IMR-90 (cell line): ENCODE results near the gene MESP2. TPM values are rescaled to one million over a fixed set of nuclear protein-coding genes. Genes with fewer than 3 reads are reported as not detected.

Experiments used
- ATAC-seq: fragments of 200-7000 bp; cut with Tn5 transposase; 2 replicates; pipeline ENCODE4 v1.9.1; 2020; ENCODE audit warnings: low read depth, mild to moderate bottlenecking, moderate library complexity
- BruUV-seq: library from RNA; stranded (reverse); fragments of 400-500 nt; replicated peaks from 2 replicates; lab custom pipeline; 2021; lab: Mats Ljungman, UMichigan
- CTCF ChIA-PET: fragments of 300-600 bp; formaldehyde crosslinking; extraction: SDS; loops from one replicate; lab custom pipeline; 2021; ENCODE audit warnings: antibody characterized with exemption; lab: Yijun Ruan, JAX
- POLR2A ChIA-PET: fragments of 300-600 bp; sonication (Branson Sonifier 250); formaldehyde crosslinking; loops from one replicate; lab custom pipeline; 2022; ENCODE audit warnings: antibody characterized with exemption; ENCODE audit not compliant: unreplicated experiment; lab: Charles Lee
- DNase-seq: peaks from one replicate; pipeline ENCODE4 v3.0.0; 2013
- H2AFZ ChIP-seq: replicated peaks from 2 replicates; pipeline ENCODE3; 2013; ENCODE audit warnings: low read length, mild to moderate bottlenecking; ENCODE audit not compliant: poor library complexity
- H2AK5ac ChIP-seq: 2 replicates; pipeline ENCODE4 v1.6.1; 2013; ENCODE audit warnings: low read depth, low read length, inconsistent platforms
- H2AK9ac ChIP-seq: replicated peaks from 2 replicates; pipeline ENCODE3; 2013; ENCODE audit warnings: mild to moderate bottlenecking, low read depth, low read length, moderate library complexity; ENCODE audit not compliant: poor library complexity
- H2BK120ac ChIP-seq: 2 replicates; pipeline ENCODE4 v1.6.1; 2013; ENCODE audit warnings: low read depth, low read length, inconsistent platforms
- H2BK15ac ChIP-seq: 3 replicates; pipeline ENCODE4 v1.6.1; 2013; ENCODE audit warnings: low read depth, low read length, inconsistent platforms
- H2BK20ac ChIP-seq: 2 replicates; pipeline ENCODE4 v1.6.1; 2013; ENCODE audit warnings: low read depth, mild to moderate bottlenecking, inconsistent platforms, low read length, moderate library complexity
- H2BK5ac ChIP-seq: 2 replicates; pipeline ENCODE4 v1.6.1; 2013; ENCODE audit warnings: mild to moderate bottlenecking, low read depth, low read length, inconsistent platforms; ENCODE audit not compliant: poor library complexity, severe bottlenecking
- H3K14ac ChIP-seq: replicated peaks from 2 replicates; pipeline ENCODE4 v1.6.1; 2013; ENCODE audit warnings: low read depth, low read length, inconsistent platforms
- H3K18ac ChIP-seq: 2 replicates; pipeline ENCODE4 v1.6.1; 2013; ENCODE audit warnings: low read depth, low read length, control low read depth
- H3K23ac ChIP-seq: 2 replicates; pipeline ENCODE4 v1.6.1; 2013; ENCODE audit warnings: low read depth, low read length, inconsistent platforms
- H3K27ac ChIP-seq: 2 replicates; pipeline ENCODE4 v1.5.1; 2013; ENCODE audit warnings: mild to moderate bottlenecking, control low read depth, low read length; ENCODE audit not compliant: insufficient read depth
- H3K27me3 ChIP-seq: 2 replicates; pipeline ENCODE4 v1.6.1; 2013; ENCODE audit warnings: low read length; ENCODE audit not compliant: control insufficient read depth, insufficient read depth
- H3K36me3 ChIP-seq: 2 replicates; pipeline ENCODE4 v1.6.1; 2013; ENCODE audit warnings: low read length, mixed read lengths; ENCODE audit not compliant: control insufficient read depth, insufficient read depth
- H3K4ac ChIP-seq: 2 replicates; pipeline ENCODE4 v1.6.1; 2013; ENCODE audit warnings: low read depth, low read length, inconsistent platforms
- H3K4me1 ChIP-seq: 2 replicates; pipeline ENCODE4 v1.6.1; 2013; ENCODE audit warnings: low read length, mixed read lengths; ENCODE audit not compliant: control insufficient read depth, insufficient read depth
- H3K4me2 ChIP-seq: 2 replicates; pipeline ENCODE4 v1.6.1; 2013; ENCODE audit warnings: low read depth, mild to moderate bottlenecking, control low read depth, low read length, moderate library complexity
- H3K4me3 ChIP-seq: 2 replicates; pipeline ENCODE4 v1.5.1; 2013; ENCODE audit warnings: low read depth, mild to moderate bottlenecking, control low read depth, low read length, moderate library complexity; ENCODE audit not compliant: insufficient read depth
- H3K56ac ChIP-seq: 2 replicates; pipeline ENCODE4 v1.6.1; 2013; ENCODE audit warnings: low read length, inconsistent platforms; ENCODE audit not compliant: insufficient read depth; ENCODE audit errors: extremely low read depth
- H3K79me1 ChIP-seq, 2 experiments: 2 replicates each; pipeline ENCODE4 v1.6.1; 2013; ENCODE audit warnings: low read length in 2 of 2, inconsistent platforms in 1 of 2, low read depth in 1 of 2
- H3K9ac ChIP-seq: 2 replicates; pipeline ENCODE4 v1.6.1; 2013; ENCODE audit warnings: low read depth, low read length, control low read depth
- H3K9me1 ChIP-seq: 2 replicates; pipeline ENCODE4 v1.6.1; 2013; ENCODE audit warnings: low read length, inconsistent platforms; ENCODE audit not compliant: insufficient read depth
- H3K9me3 ChIP-seq: 2 replicates; pipeline ENCODE4 v1.6.1; 2013; ENCODE audit warnings: low read length; ENCODE audit not compliant: control insufficient read depth, insufficient read depth
- H4K20me1 ChIP-seq: 2 replicates; pipeline ENCODE4 v1.6.1; 2013; ENCODE audit warnings: low read length, inconsistent platforms; ENCODE audit not compliant: insufficient read depth
- H4K5ac ChIP-seq: 2 replicates; pipeline ENCODE4 v1.6.1; 2013; ENCODE audit warnings: mild to moderate bottlenecking, low read depth, low read length, control low read depth
- H4K8ac ChIP-seq, 2 experiments: 2 replicates each; pipeline ENCODE4 v1.6.1; 2013; ENCODE audit warnings: low read depth in 2 of 2, low read length in 2 of 2, control low read depth in 1 of 2, inconsistent platforms in 1 of 2
- H4K91ac ChIP-seq: 2 replicates; pipeline ENCODE4 v1.6.1; 2013; ENCODE audit warnings: low read depth, low read length, inconsistent platforms; ENCODE audit not compliant: insufficient read depth
- CEBPB ChIP-seq: IDR thresholded peaks from 2 replicates; pipeline ENCODE4 v1.6.1; 2012; ENCODE audit warnings: low read depth, low read length, improper control_type of control experiment
- CHD1 ChIP-seq: IDR thresholded peaks from 2 replicates; pipeline ENCODE4 v1.6.1; 2012; ENCODE audit warnings: low read depth, low read length, improper control_type of control experiment
- CTCF ChIP-seq: conservative IDR thresholded peaks from 2 replicates; pipeline ENCODE4 v1.5.1; 2012; ENCODE audit warnings: mild to moderate bottlenecking, low read depth, low read length, improper control_type of control experiment
- FOS ChIP-seq: fragments of 150-350 bp; IDR thresholded peaks from 2 replicates; pipeline ENCODE4 v1.6.1; 2016; ENCODE audit warnings: low read depth, low read length
- MAFK ChIP-seq: IDR thresholded peaks from 2 replicates; pipeline ENCODE4 v1.6.1; 2012; ENCODE audit warnings: low read depth, low read length, improper control_type of control experiment
- MAZ ChIP-seq: IDR thresholded peaks from 2 replicates; pipeline ENCODE4 v1.6.1; 2012; ENCODE audit warnings: low read depth, mild to moderate bottlenecking, low read length, improper control_type of control experiment, moderate library complexity, borderline replicate concordance
- MXI1 ChIP-seq: IDR thresholded peaks from 2 replicates; pipeline ENCODE4 v1.6.1; 2012; ENCODE audit warnings: low read depth, mild to moderate bottlenecking, low read length, moderate library complexity, borderline replicate concordance
- NFE2L2 ChIP-seq: fragments of 150-350 bp; IDR thresholded peaks from 2 replicates; pipeline ENCODE4 v1.6.1; 2016; ENCODE audit warnings: low read depth, mild to moderate bottlenecking, low read length
- POLR2A ChIP-seq: IDR thresholded peaks from 2 replicates; pipeline ENCODE4 v1.6.1; 2012; ENCODE audit warnings: mild to moderate bottlenecking, low read depth, low read length
- RAD21 ChIP-seq: IDR thresholded peaks from 2 replicates; pipeline ENCODE4 v1.6.1; 2012; ENCODE audit warnings: low read length, improper control_type of control experiment
- RCOR1 ChIP-seq: IDR thresholded peaks from 2 replicates; pipeline ENCODE4 v1.6.1; 2012; ENCODE audit warnings: mild to moderate bottlenecking, low read length, improper control_type of control experiment; ENCODE audit not compliant: insufficient replicate concordance
- RFX5 ChIP-seq: IDR thresholded peaks from 2 replicates; pipeline ENCODE4 v1.8.0; 2012; ENCODE audit warnings: low read depth, mild to moderate bottlenecking, low read length, moderate library complexity
- SMC3 ChIP-seq: fragments of 150-350 bp; IDR thresholded peaks from 2 replicates; pipeline ENCODE4 v1.6.1; 2016; ENCODE audit warnings: low read depth, mild to moderate bottlenecking, antibody characterized with exemption, low read length, moderate library complexity
- WGBS, 2 experiments: methylation state at CpG; one replicate each; pipeline versions ENCODE4 v1.1.5 to v1.1.7; 2013; ENCODE audit warnings: missing lambda C conversion rate in 2 of 2; ENCODE audit not compliant: insufficient read length in 1 of 2; ENCODE audit errors: extremely low coverage in 2 of 2; 5-methylcytosine and 5-hydroxymethylcytosine counted together
- dilution Hi-C: fragments of 300-500 bp; cut with HindIII; formaldehyde crosslinking; loops from one replicate; pipeline ENCODE4 v1.14.3; 2018; ENCODE audit warnings: low sequenced_read_pairs; ENCODE audit not compliant: unreplicated experiment
- in situ Hi-C: fragments of 300-500 bp; cut with MboI; formaldehyde crosslinking; loops from 3 replicates; pipeline ENCODE4 v1.14.3; 2019; ENCODE audit warnings: low sequenced_read_pairs, inconsistent platforms, mixed read lengths
- intact Hi-C: fragments of 100-400 bp; cut with micrococcal nuclease; formaldehyde crosslinking; loops from 2 replicates; pipeline ENCODE4 v1.10.0; 2022
- polyA plus RNA-seq, 3 experiments: library from polyadenylated mRNA; depleted of rRNA; stranded (reverse); fragments of >200 nt; gene quantifications; 2 replicates each; pipeline ENCODE4 v1.2.3, GENCODE V29; 2012; ENCODE audit warnings: low replicate concordance in 1 of 3
- total RNA-seq: library from RNA; depleted of rRNA; stranded (reverse); fragments of >200 nt; gene quantifications from 2 replicates; pipeline ENCODE4 v1.2.3, GENCODE V29; 2012
- TF ChIP-seq, protein P1 (sequence below): fragments of 150-350 bp; IDR thresholded peaks from 2 replicates; pipeline ENCODE4 v1.6.1; 2017; ENCODE audit warnings: mild to moderate bottlenecking, antibody characterized with exemption, low read length, low read depth

MESP2 gene
- total and polyA plus RNA-seq, 2 of the 4 experiments (the other 2 are of a cell fraction): 0.18 to 0.32 TPM

- Histone ChIP-seq H2AFZ (peak overlapping the region; percentile 73), H3K4ac (no peak overlapping the region), H2AK5ac (no peak overlapping the region), H4K8ac (no peak overlapping the region), H3K14ac (no peak overlapping the region), H3K27me3 (no peaks in the 10 kb centered on the region), H2AK9ac (peak overlapping the region; percentile 90), H3K9me1 (no peaks in the 10 kb centered on the region), H3K36me3 (no peaks in the 10 kb centered on the region), H3K18ac (no peak overlapping the region), H3K9ac (no peak overlapping the region), H3K9me3 (no peaks in the 10 kb centered on the region), H3K56ac (no peak overlapping the region), H2BK15ac (no peak overlapping the region), H2BK20ac (no peak overlapping the region), H4K91ac (no peak overlapping the region), H3K4me3 (no peak overlapping the region), H3K4me2 (no peak overlapping the region), H4K5ac (no peak overlapping the region), H3K27ac (no peak overlapping the region), H3K4me1 (no peaks in the 10 kb centered on the region), H2BK120ac (no peak overlapping the region), H4K20me1 (no peaks in the 10 kb centered on the region), H3K79me1 (no peaks in the 10 kb centered on the region), H3K23ac (no peak overlapping the region), H2BK5ac (no peak overlapping the region)
- no peak for DNase-seq
- intact Hi-C loops (no loop called here), in situ Hi-C loops (no loop called here), dilution Hi-C loops (loop anchor here (25.0 kb wide), 1 partner anchor 101 kb away; no protein-coding TSS in a partner anchor)
- TF ChIP-seq CHD1 (no peak), CEBPB (no peak), RAD21 (no peak), RFX5 (no peak), MAFK (no peak), POLR2A (no peak), FOS (no peak), MAZ (no peak), RCOR1 (no peak), MXI1 (no peak), SMC3 (no peak), CTCF (no peak), NFE2L2 (no peak)
- TF ChIP-seq, protein P1, sequence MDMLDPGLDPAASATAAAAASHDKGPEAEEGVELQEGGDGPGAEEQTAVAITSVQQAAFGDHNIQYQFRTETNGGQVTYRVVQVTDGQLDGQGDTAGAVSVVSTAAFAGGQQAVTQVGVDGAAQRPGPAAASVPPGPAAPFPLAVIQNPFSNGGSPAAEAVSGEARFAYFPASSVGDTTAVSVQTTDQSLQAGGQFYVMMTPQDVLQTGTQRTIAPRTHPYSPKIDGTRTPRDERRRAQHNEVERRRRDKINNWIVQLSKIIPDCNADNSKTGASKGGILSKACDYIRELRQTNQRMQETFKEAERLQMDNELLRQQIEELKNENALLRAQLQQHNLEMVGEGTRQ: no peak
- POLR2A ChIA-PET: no interaction called here
- CTCF ChIA-PET: interaction anchor here (0.7 to 4.2 kb wide), 9 partner anchors 9 to 133 kb away, joined by 4 to 59 read pairs (median 6); partner anchors contain the start of genes AP3S2 and MESP1
- 86% methylated on average over 5 of the region's 18 CpGs; no CpG with 5 or more reads in 1 of the 2 experiments for WGBS, 2 experiments
- no TSS peak for BruUV-seq
- no peak; the same call in 1 of the 2 replicates for ATAC-seq
These were observed 14.9 kb upstream of the MESP2 start for GRCh38 chr15:89761009-89761831.
